PC-9 (cell line): ENCODE data around the gene USP31. TPM values are rescaled to one million over a fixed set of nuclear protein-coding genes. Genes with fewer than 3 reads are reported as not detected.

Source experiments
- BruUV-seq: library from RNA; stranded (reverse); fragments of 400-500 nt; replicated peaks from 2 replicates; lab custom pipeline; 2021; lab: Mats Ljungman, UMichigan
- CTCF ChIA-PET: fragments of 300-600 bp; sonication (Branson Sonifier 250); formaldehyde crosslinking; loops from one replicate; lab custom pipeline; 2022; ENCODE audit warnings: antibody characterized with exemption; lab: Charles Lee
- POLR2A ChIA-PET: fragments of 300-600 bp; sonication (Branson Sonifier 250); formaldehyde crosslinking; loops from one replicate; lab custom pipeline; 2022; ENCODE audit warnings: antibody characterized with exemption; ENCODE audit not compliant: unreplicated experiment; lab: Charles Lee
- DNase-seq, 2 experiments: peaks; one replicate each; pipeline versions ENCODE4 v3.0.0 to v3.0.0-alpha.2; 2015 to 2022; ENCODE audit warnings: mixed read lengths in 1 of 2
- H2AFZ ChIP-seq: fragments of 200-600 bp; sonication (generic); 2 replicates; pipeline ENCODE4 v1.8.1; 2017; ENCODE audit warnings: antibody characterized with exemption
- H3F3A ChIP-seq: fragments of 200-600 bp; sonication (generic); 2 replicates; pipeline ENCODE4 v1.8.1; 2017; ENCODE audit warnings: antibody characterized with exemption, mild to moderate bottlenecking, low read depth; ENCODE audit not compliant: insufficient read depth
- H3K27ac ChIP-seq: fragments of 200-600 bp; sonication (generic); 2 replicates; pipeline ENCODE4 v1.6.1; 2016; ENCODE audit warnings: mixed run types
- H3K27me3 ChIP-seq: fragments of 200-600 bp; sonication (generic); 2 replicates; pipeline ENCODE4 v1.6.1; 2016; ENCODE audit warnings: low read depth, mixed run types; ENCODE audit not compliant: insufficient read depth
- H3K36me3 ChIP-seq: fragments of 200-600 bp; sonication (generic); 2 replicates; pipeline ENCODE4 v1.6.1; 2016; ENCODE audit warnings: low read depth, mixed run types
- H3K4me1 ChIP-seq: fragments of 200-600 bp; sonication (generic); replicated peaks from 2 replicates; pipeline ENCODE4 v1.6.1; 2016; ENCODE audit warnings: mixed run types; ENCODE audit not compliant: insufficient read depth
- H3K4me2 ChIP-seq: fragments of 200-600 bp; sonication (generic); 2 replicates; pipeline ENCODE4 v1.6.1; 2017; ENCODE audit warnings: mixed run types
- H3K4me3 ChIP-seq: fragments of 200-600 bp; sonication (generic); 2 replicates; pipeline ENCODE4 v1.6.1; 2016; ENCODE audit warnings: mixed run types
- H3K79me2 ChIP-seq: fragments of 200-600 bp; sonication (generic); 2 replicates; pipeline ENCODE4 v1.6.1; 2017; ENCODE audit warnings: low read depth, mixed run types
- H3K9me2 ChIP-seq: fragments of 200-600 bp; sonication (generic); 2 replicates; pipeline ENCODE4 v1.8.1; 2017; ENCODE audit warnings: mild to moderate bottlenecking; ENCODE audit not compliant: insufficient read depth
- H3K9me3 ChIP-seq: fragments of 200-600 bp; sonication (generic); 2 replicates; pipeline ENCODE4 v1.8.1; 2016; ENCODE audit warnings: low read depth; ENCODE audit not compliant: insufficient read depth
- H4K20me1 ChIP-seq: fragments of 200-600 bp; sonication (generic); 2 replicates; pipeline ENCODE4 v1.8.1; 2017; ENCODE audit not compliant: insufficient read depth
- EZH2 ChIP-seq: fragments of 200-600 bp; sonication (generic); IDR thresholded peaks from 2 replicates; pipeline ENCODE4 v1.8.0; 2017; ENCODE audit warnings: antibody characterized with exemption, low read depth
- intact Hi-C: fragments of 100-400 bp; cut with micrococcal nuclease; formaldehyde crosslinking; loops from one replicate; pipeline ENCODE4 v1.10.0; 2022; ENCODE audit not compliant: unreplicated experiment
- total RNA-seq: library from RNA; stranded (reverse); gene quantifications from 2 replicates; pipeline ENCODE4 v1.2.3, GENCODE V29; 2021
- TF ChIP-seq, protein P1 (sequence below): fragments of 200-600 bp; sonication (generic); conservative IDR thresholded peaks from 2 replicates; pipeline ENCODE4 v1.6.1; 2017; ENCODE audit warnings: mixed run types, antibody characterized with exemption, mild to moderate bottlenecking, moderate library complexity

Gene USP31
- total RNA-seq, 1 experiment from 2014 or later: 12.1 TPM

DNA sequence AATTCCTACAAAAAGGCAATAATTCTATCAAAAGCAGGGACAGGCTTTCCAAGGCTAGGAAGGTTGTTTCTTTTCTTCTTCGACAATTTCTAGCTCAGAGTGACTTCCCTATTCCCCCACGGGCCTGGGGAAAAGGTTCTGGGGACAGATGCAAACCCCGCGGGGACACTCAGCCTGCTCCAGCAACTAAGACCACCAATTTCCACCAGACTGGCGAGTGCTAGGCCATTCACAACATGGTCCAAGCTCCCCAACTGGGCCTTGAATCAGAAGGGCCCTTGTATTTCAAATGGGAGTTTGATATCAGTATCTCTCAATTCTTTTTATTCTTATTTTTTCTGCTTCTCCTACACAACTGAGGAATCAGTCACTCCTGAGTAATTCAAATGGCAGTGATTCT lies 86.7 kb downstream of the USP31 start:
- no peak overlapping the region for H3K27ac ChIP-seq
- no peak overlapping the region for H3K4me2 ChIP-seq
- intact Hi-C loops: loop anchor here (5.0 kb wide), 2 partner anchors 165 to 1420 kb away; no protein-coding TSS in a partner anchor
- no peak for TF ChIP-seq EZH2
- TF ChIP-seq, protein P1, sequence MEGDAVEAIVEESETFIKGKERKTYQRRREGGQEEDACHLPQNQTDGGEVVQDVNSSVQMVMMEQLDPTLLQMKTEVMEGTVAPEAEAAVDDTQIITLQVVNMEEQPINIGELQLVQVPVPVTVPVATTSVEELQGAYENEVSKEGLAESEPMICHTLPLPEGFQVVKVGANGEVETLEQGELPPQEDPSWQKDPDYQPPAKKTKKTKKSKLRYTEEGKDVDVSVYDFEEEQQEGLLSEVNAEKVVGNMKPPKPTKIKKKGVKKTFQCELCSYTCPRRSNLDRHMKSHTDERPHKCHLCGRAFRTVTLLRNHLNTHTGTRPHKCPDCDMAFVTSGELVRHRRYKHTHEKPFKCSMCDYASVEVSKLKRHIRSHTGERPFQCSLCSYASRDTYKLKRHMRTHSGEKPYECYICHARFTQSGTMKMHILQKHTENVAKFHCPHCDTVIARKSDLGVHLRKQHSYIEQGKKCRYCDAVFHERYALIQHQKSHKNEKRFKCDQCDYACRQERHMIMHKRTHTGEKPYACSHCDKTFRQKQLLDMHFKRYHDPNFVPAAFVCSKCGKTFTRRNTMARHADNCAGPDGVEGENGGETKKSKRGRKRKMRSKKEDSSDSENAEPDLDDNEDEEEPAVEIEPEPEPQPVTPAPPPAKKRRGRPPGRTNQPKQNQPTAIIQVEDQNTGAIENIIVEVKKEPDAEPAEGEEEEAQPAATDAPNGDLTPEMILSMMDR: no peak
- no peaks in the 10 kb centered on the region for H3K9me2 ChIP-seq
- no peak overlapping the region for H3K4me3 ChIP-seq
- H3K79me2 ChIP-seq: no peaks in the 10 kb centered on the region
- no peaks in the 10 kb centered on the region for H3K9me3 ChIP-seq
- H4K20me1 ChIP-seq: 0 out of 2 replicates have a peak, but pooled peaks cover 5% of the 10 kb centered on the region
- CTCF ChIA-PET: interaction anchor here (0.6 kb wide), 1 partner anchor 1401 kb away, joined by 3 read pairs; no protein-coding TSS in a partner anchor
- H3K4me1 ChIP-seq: no peaks in the 10 kb centered on the region
- no TSS peak for BruUV-seq
- H2AFZ ChIP-seq: no peak overlapping the region
- no peaks in the 10 kb centered on the region for H3K36me3 ChIP-seq
- DNase-seq: no peak
- POLR2A ChIA-PET: no interaction called here
- no peaks in the 10 kb centered on the region for H3F3A ChIP-seq
- no peaks in the 10 kb centered on the region; the same call in 1 of the 2 replicates for H3K27me3 ChIP-seq

DNA sequence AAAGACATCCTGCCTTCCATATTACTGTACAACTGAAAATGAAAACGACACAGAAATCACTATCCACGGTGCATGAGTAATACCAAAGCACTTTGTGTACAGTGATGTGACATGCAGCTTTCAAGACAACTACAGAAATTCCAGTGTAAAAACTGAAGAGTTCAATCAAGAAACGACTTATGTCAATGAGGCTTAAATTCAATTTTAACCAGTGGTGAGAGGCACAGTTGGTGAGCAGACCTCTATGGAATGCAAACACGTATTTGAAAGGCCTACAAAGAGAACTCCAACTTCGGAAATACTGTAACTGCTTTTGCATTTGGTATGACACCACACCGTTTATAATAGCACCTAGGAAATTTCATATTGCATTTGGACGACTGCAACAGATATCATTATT lies 87.6 kb downstream of the USP31 start:
- DNase-seq: no peak
- TF ChIP-seq, protein P1: no peak
- TF ChIP-seq EZH2: no peak
- Histone ChIP-seq H4K20me1 (0 out of 2 replicates have a peak, but pooled peaks cover 5% of the 10 kb centered on the region), H3K4me1 (no peaks in the 10 kb centered on the region), H3K36me3 (no peaks in the 10 kb centered on the region), H3K4me2 (no peak overlapping the region), H3K27me3 (no peaks in the 10 kb centered on the region; the same call in 1 of the 2 replicates), H3K4me3 (no peak overlapping the region), H3K9me2 (no peaks in the 10 kb centered on the region), H2AFZ (no peak overlapping the region), H3K79me2 (no peaks in the 10 kb centered on the region), H3K27ac (no peak overlapping the region), H3F3A (no peaks in the 10 kb centered on the region), H3K9me3 (no peaks in the 10 kb centered on the region)
- CTCF ChIA-PET: no interaction called here
- POLR2A ChIA-PET: no interaction called here
- BruUV-seq: no TSS peak
- intact Hi-C loops: loop anchor here (2.0 to 5.0 kb wide), 3 partner anchors 164 to 1419 kb away; no protein-coding TSS in a partner anchor

DNA sequence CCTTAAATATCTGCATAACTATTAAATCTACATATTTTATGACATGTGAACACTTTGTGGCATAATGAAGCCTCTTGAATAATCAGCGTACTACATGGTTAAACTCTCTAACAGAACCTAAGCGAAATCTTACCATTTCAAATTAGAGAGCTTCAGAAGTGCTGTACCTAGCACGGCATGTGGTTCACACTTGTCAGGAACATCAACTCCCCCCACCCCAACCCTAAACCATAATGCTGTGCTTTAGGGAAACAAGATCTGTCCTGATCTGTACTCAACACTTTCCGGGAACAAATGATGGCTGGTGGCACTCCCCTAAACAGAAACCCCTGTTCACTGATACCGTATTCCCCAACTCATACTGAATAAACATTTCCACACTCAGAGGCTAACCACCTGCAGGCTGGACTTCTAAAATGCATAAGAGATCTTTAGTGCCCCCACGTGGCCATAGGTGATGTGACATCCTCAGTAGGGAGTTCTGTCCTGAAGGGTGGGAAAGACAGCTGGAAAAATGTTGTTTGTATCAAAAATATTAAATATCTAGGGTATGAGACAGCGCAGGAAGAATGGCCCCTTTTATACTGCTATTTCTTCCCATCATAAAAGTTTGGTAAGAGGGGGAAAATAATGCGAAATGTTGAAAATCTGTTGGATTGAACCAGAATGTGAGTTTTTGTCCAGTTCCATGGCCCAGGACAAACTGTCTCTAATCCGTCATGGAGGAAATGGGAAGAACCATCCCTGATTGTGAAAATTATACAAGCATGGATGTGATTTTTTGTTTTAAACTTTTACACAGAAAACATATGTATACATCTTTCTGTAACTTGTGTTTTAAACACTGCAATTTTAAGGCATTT lies 88.6 kb downstream of the USP31 start:
- Histone ChIP-seq H3K9me2 (no peaks in the 10 kb centered on the region), H3K36me3 (no peaks in the 10 kb centered on the region), H3K9me3 (no peaks in the 10 kb centered on the region), H3K27ac (no peak overlapping the region), H3K27me3 (no peaks in the 10 kb centered on the region; the same call in 1 of the 2 replicates), H3K4me3 (no peak overlapping the region), H4K20me1 (0 out of 2 replicates have a peak, but pooled peaks cover 5% of the 10 kb centered on the region), H3K4me1 (no peaks in the 10 kb centered on the region), H2AFZ (no peak overlapping the region), H3F3A (no peaks in the 10 kb centered on the region), H3K4me2 (no peak overlapping the region; the same call in 1 of the 2 replicates), H3K79me2 (no peaks in the 10 kb centered on the region)
- intact Hi-C loops: loop anchor here (1.0 to 5.0 kb wide), 4 partner anchors 163 to 1418 kb away; no protein-coding TSS in a partner anchor
- CTCF ChIA-PET: interaction anchor here (0.6 kb wide), 3 partner anchors 16 to 1035 kb away, joined by 3 read pairs; no protein-coding TSS in a partner anchor
- DNase-seq: peak; percentile 66 to 67
- TF ChIP-seq, protein P1: peak; percentile 85
- TF ChIP-seq EZH2: no peak
- BruUV-seq: no TSS peak
- POLR2A ChIA-PET: interaction anchor here (0.6 kb wide), 1 partner anchor 1497 kb away, joined by 4 read pairs; no protein-coding TSS in a partner anchor
